K562 (cell line): ENCODE data around the gene PPP1R10. TPM values are rescaled to one million over a fixed set of nuclear protein-coding genes. Genes with fewer than 3 reads are reported as not detected.

ENCODE experiments used
- CBFA2T2 ChIP-seq: fragments of 450-650 bp; conservative IDR thresholded peaks from 2 replicates; pipeline ENCODE4 v1.6.1; 2017; ENCODE audit warnings: mild to moderate bottlenecking
- CTBP1 ChIP-seq: fragments of 450-650 bp; IDR thresholded peaks from 2 replicates; pipeline ENCODE4 v1.6.1; 2016; ENCODE audit warnings: borderline replicate concordance
- E2F5 ChIP-seq: sonication (generic); formaldehyde crosslinking; IDR thresholded peaks from 2 replicates; pipeline ENCODE4 v1.8.0; 2022; ENCODE audit warnings: mild to moderate bottlenecking, missing genetic modification reagents
- E4F1 ChIP-seq: fragments of 250-450 bp; sonication (Bioruptor Pico); IDR thresholded peaks from 2 replicates; pipeline ENCODE4 v1.5.0; 2021; ENCODE audit warnings: mild to moderate bottlenecking, borderline replicate concordance
- ERF ChIP-seq: fragments of 450-650 bp; formaldehyde crosslinking; IDR thresholded peaks from 2 replicates; pipeline ENCODE4 v1.4.0; 2020; ENCODE audit warnings: mild to moderate bottlenecking, mixed read lengths
- ETV1 ChIP-seq: fragments of 450-650 bp; conservative IDR thresholded peaks from 2 replicates; pipeline ENCODE4 v1.6.1; 2016; ENCODE audit warnings: missing genetic modification characterization, control low read depth, low read depth, missing compliant biosample characterization
- ETV5 ChIP-seq: sonication (generic); formaldehyde crosslinking; IDR thresholded peaks from 2 replicates; pipeline ENCODE4 v1.4.0; 2020; ENCODE audit warnings: low read depth, mild to moderate bottlenecking, missing genetic modification reagents
- HDAC8 ChIP-seq: fragments of 450-650 bp; IDR thresholded peaks from 2 replicates; pipeline ENCODE4 v1.6.1; 2016; ENCODE audit warnings: mild to moderate bottlenecking, missing genetic modification characterization, moderate library complexity, missing compliant biosample characterization
- IFI16 ChIP-seq: fragments of 250-450 bp; sonication (Bioruptor Pico); IDR thresholded peaks from 2 replicates; pipeline ENCODE4 v2.1.2; 2022; ENCODE audit warnings: mild to moderate bottlenecking, inconsistent platforms
- MXI1 ChIP-seq: IDR thresholded peaks from 2 replicates; pipeline ENCODE4 v1.6.1; 2011; ENCODE audit warnings: low read depth, mild to moderate bottlenecking, improper control_type of control experiment, low read length
- NELFE ChIP-seq: IDR thresholded peaks from 2 replicates; pipeline ENCODE4 v1.6.1; 2011; ENCODE audit warnings: mild to moderate bottlenecking; ENCODE audit not compliant: insufficient read depth, insufficient read length
- PREB ChIP-seq: sonication (generic); formaldehyde crosslinking; IDR thresholded peaks from 2 replicates; pipeline ENCODE4 v1.8.1; 2023; ENCODE audit warnings: mild to moderate bottlenecking, missing genetic modification reagents
- PYGO2 ChIP-seq: fragments of 450-650 bp; IDR thresholded peaks from 2 replicates; pipeline ENCODE4 v1.6.1; 2016; ENCODE audit warnings: mild to moderate bottlenecking, missing genetic modification characterization, moderate library complexity, missing compliant biosample characterization
- RBBP5 ChIP-seq: fragments of 200-600 bp; sonication (generic); IDR thresholded peaks from 2 replicates; pipeline ENCODE4 v1.6.1; 2012; ENCODE audit warnings: borderline replicate concordance, mild to moderate bottlenecking, low read length, control low read depth, inconsistent platforms; ENCODE audit not compliant: insufficient read depth, poor library complexity, severe bottlenecking
- RBM25 ChIP-seq: fragments of 200-400 bp; formaldehyde crosslinking; IDR thresholded peaks from 2 replicates; pipeline ENCODE4 v1.6.1; 2018; ENCODE audit warnings: low read length, low read depth, moderate library complexity; ENCODE audit not compliant: severe bottlenecking
- TEAD4 ChIP-seq, 2 experiments: sonication (generic) in 1 of 2; formaldehyde crosslinking in 1 of 2; IDR thresholded peaks; 2 replicates each; pipeline versions ENCODE4 v1.6.1 to v1.8.0; 2012 to 2022; ENCODE audit warnings: borderline replicate concordance in 1 of 2, inconsistent platforms in 1 of 2, low read length in 1 of 2, mild to moderate bottlenecking in 1 of 2, missing genetic modification reagents in 1 of 2
- XRCC3 ChIP-seq: fragments of 450-650 bp; IDR thresholded peaks from 2 replicates; pipeline ENCODE4 v1.6.1; 2017; ENCODE audit warnings: mild to moderate bottlenecking, moderate library complexity
- ZBTB49 ChIP-seq: sonication (generic); formaldehyde crosslinking; IDR thresholded peaks from 2 replicates; pipeline ENCODE4 v1.8.0; 2022; ENCODE audit warnings: missing genetic modification reagents, mild to moderate bottlenecking, borderline replicate concordance
- ZNF282 ChIP-seq: sonication (generic); formaldehyde crosslinking; IDR thresholded peaks from 2 replicates; pipeline ENCODE4 v1.8.1; 2023; ENCODE audit warnings: missing genetic modification reagents
- ZNF79 ChIP-seq: fragments of 250-450 bp; sonication (Bioruptor Pico); IDR thresholded peaks from 2 replicates; pipeline ENCODE4 v1.4.0; 2020; ENCODE audit warnings: low read depth, mild to moderate bottlenecking, moderate library complexity
- polyA plus RNA-seq, 8 experiments: library from polyadenylated mRNA; depleted of rRNA in 4 of 8; stranded (reverse) in 5 of 8; unstranded in 3 of 8; fragments of >200 nt; fragmentation: Nextera tagmentation in 2 of 8; fragmentation: Illumina TruSeq in 1 of 8; extraction: Ambion mirVana in 2 of 8; extraction: Trizol in 1 of 8; gene quantifications; 2 replicates each; pipeline versions ENCODE4 v1.2.1 to v1.2.3, GENCODE V29; 2011 to 2014; ENCODE audit warnings: inconsistent platforms in 1 of 8, missing spikeins in 1 of 8
- total RNA-seq, 7 experiments: library from RNA; depleted of rRNA in 6 of 7; stranded (reverse); fragments of >200 nt in 6 of 7; fragmentation: Illumina TruSeq in 2 of 7; extraction: Trizol in 2 of 7; gene quantifications; 2 replicates each; pipeline versions ENCODE4 v1.2.1 to v1.2.3, GENCODE V29; 2011 to 2021; ENCODE audit warnings: low replicate concordance in 1 of 7

Gene PPP1R10
- total and polyA plus RNA-seq, 9 of the 15 experiments (the other 6 are each of a cell fraction or from before 2014, with no cell fraction given): 14.1 to 65.5 (median 32.6) TPM

DNA sequence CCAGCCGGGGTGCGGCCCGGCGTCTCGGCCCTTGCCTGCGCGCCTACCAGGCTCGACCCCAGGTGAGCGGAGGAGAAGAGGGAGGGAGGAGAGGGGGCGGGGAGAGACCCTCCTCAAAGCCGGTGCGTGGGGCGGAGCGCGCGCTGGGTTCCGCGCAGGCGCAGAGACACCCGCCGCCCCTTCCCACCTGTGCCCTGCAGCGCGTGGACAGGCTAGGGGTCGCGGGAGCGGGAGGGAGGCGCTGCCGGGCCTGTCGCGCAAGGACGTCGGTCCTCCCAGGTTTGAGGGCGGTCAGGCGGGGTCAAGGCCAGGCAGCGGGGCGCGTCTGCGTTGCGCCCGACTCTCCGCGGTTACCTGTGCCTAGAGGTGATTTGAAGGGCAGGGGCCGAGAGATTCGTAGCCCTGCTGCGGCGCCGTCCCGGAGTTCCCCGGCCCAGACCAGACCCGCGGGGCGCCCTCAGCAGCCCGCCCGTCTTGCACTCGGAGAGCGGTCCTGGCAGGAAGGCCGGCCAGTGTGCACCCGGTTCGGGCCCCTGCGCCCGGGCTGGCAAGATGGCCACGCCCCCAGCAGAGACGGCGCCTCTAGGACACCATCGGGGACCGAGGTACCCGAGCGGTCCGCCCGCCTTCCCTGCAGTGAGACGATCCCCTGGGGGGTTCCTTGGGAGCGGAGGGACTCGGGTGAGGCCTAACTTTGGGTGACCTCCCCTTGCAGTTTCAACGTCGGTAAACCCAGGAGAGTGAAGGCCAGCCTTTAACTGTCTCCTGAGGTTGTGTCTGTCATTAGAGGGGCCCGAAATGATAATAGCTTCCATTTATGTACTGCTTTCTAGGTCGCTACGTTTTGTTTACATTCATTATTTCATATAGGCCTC is 30.4 kb upstream of the PPP1R10 start (continued):
- TF ChIP-seq HDAC8 (tag): no peak
- TF ChIP-seq ETV1 (tag): peak; percentile 12; the same call in 1 of the 2 replicates
- peak; percentile 60 for TF ChIP-seq ETV5 (CRISPR knock-in tag)
- TF ChIP-seq IFI16: no peak
- no peak for TF ChIP-seq XRCC3
- TF ChIP-seq CTBP1: peak; percentile 95
- no peak for TF ChIP-seq ZNF282 (CRISPR knock-in tag)
- TF ChIP-seq TEAD4 (IDR thresholded peaks at IDR 0.05; ENCODE audit: low read length): no peak; the same call in 1 of the 2 replicates
- no peak; the same call in 1 of the 2 replicates for TF ChIP-seq TEAD4 (CRISPR knock-in tag; IDR thresholded peaks at IDR 0.05; ENCODE audit: borderline replicate concordance)
- TF ChIP-seq ZNF79: no peak
- TF ChIP-seq E4F1 (CRISPR knock-in tag): no peak; the same call in 1 of the 2 replicates
- TF ChIP-seq NELFE: no peak
- 0 out of 2 replicates have a peak, but pooled peaks have one; percentile 50 for TF ChIP-seq MXI1
- TF ChIP-seq ERF: no peak
- TF ChIP-seq RBBP5: peak; percentile 89
- TF ChIP-seq PREB (CRISPR knock-in tag): 0 out of 2 replicates have a peak, but pooled peaks have one; percentile 32
- TF ChIP-seq PYGO2 (tag): no peak
- TF ChIP-seq E2F5: peak; percentile 84; the same call in 1 of the 2 replicates
- no peak for TF ChIP-seq CBFA2T2
- no peak for TF ChIP-seq RBM25
- TF ChIP-seq ZBTB49 (CRISPR knock-in tag): no peak; the same call in 1 of the 2 replicates
